NCI-H226 (cell line): Measurements from ENCODE around the gene TOPBP1.
A peak's percentile ranks its signal among the peaks of the same experiment; 100 is the strongest.
"Not testable (repeated sequence)": the region's sequence is repeated elsewhere in the genome, so short reads cannot be mapped to it uniquely, and the experiment has no call there.

Experiments used
- DNase-seq: peaks from one replicate; pipeline ENCODE4 v3.0.0-alpha.2; 2015

Gene TOPBP1

GRCh38 chr3:133568294-133569014 lies 93.3 kb downstream of the TOPBP1 start:
- peak; percentile 90 for DNase-seq

- DNase-seq, result no peak
These were observed 97.9 kb downstream of the TOPBP1 start for GRCh38 chr3:133563816-133564215.

GRCh38 chr3:133563186-133563591 lies 98.6 kb downstream of the TOPBP1 start:
- no peak for DNase-seq

DNA sequence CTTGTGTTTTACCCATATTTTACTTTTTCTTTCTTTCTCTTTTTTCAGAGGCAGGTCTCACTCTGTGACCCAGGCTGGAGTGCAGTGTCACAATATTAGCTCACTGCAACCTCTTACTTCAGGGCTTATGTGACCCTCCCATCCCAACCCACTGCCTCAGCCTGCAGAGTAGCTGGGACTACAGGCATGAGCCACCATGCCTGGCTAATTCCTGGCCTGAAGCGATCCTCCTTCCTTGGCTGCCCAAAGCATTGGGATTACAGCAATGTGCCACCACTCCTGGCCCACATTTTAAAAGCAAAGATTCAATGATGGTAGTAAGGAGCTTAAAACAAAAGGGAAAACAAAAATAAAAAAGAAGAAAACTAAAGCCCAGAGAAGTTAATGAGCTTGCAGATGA lies 99.4 kb downstream of the TOPBP1 start:
- no peak for DNase-seq

DNA sequence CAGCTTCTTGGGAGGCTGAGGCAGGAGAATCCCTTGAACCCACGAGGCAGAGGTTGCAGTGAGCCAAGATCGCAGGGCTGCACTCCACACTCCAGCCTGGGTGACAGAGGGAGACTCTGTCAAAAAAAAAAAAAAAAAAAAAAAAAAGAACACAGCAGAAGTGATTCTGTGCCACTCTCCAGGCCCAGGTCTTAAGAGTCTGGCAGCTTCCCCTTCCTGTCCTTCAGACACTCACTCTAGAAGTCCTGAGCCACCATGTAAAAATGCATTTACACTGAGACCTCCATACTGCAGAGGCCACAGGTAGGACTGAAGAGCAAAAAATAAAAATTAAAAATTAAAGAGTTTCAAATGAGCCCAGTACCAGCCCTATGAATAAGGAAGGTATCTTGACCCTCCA lies 100.1 kb downstream of the TOPBP1 start:
- DNase-seq, result no peak

GRCh38 chr3:133551589-133551988 lies 110.2 kb downstream of the TOPBP1 start:
- not testable (repeated sequence) for DNase-seq
